C4-2B (cell line): ENCODE results near the gene SUPT4H1.
"Not testable (repeated sequence)": the region's sequence is repeated elsewhere in the genome, so short reads cannot be mapped to it uniquely, and the experiment has no call there.

Experiments used
- H3K27ac ChIP-seq: fragments of 450-650 bp; 2 replicates; pipeline ENCODE4 v1.5.1; 2017
- CTCF ChIP-seq: fragments of 450-650 bp; conservative IDR thresholded peaks from 2 replicates; pipeline ENCODE4 v1.5.1; 2017; ENCODE audit warnings: mild to moderate bottlenecking
- ZFX ChIP-seq: fragments of 450-650 bp; IDR thresholded peaks from 2 replicates; pipeline ENCODE4 v1.6.1; 2017

Gene SUPT4H1

GRCh38 chr17:58343131-58343530 lies 8.9 kb downstream of the SUPT4H1 start:
- no peak overlapping the region for H3K27ac ChIP-seq
- TF ChIP-seq CTCF (no peak), ZFX (no peak)

GRCh38 chr17:58341861-58342475 lies 10.0 kb downstream of the SUPT4H1 start:
- no peak overlapping the region for H3K27ac ChIP-seq
- TF ChIP-seq CTCF (no peak), ZFX (no peak)

- H3K27ac ChIP-seq, result not testable (repeated sequence)
These were observed 10.7 kb downstream of the SUPT4H1 start for GRCh38 chr17:58341136-58341860.

- TF ChIP-seq CTCF (no peak), ZFX (no peak)
- no peak overlapping the region for H3K27ac ChIP-seq
These were observed 11.6 kb downstream of the SUPT4H1 start for GRCh38 chr17:58340405-58340876.

GRCh38 chr17:58339755-58340404 lies 12.1 kb downstream of the SUPT4H1 start:
- no peak overlapping the region for H3K27ac ChIP-seq
- TF ChIP-seq CTCF (no peak), ZFX (no peak)

- no peak for TF ChIP-seq ZFX
- no peak for TF ChIP-seq CTCF
- H3K27ac ChIP-seq, result no peak overlapping the region
These were observed 12.9 kb downstream of the SUPT4H1 start for GRCh38 chr17:58338841-58339754.

GRCh38 chr17:58338454-58338840 lies 13.6 kb downstream of the SUPT4H1 start:
- no peak overlapping the region for H3K27ac ChIP-seq
- TF ChIP-seq ZFX, result no peak
- TF ChIP-seq CTCF, result no peak
